NCI-H1417 treated with DMSO at 0.1 percent for 48 hours (cell line): ENCODE results near the gene CIAPIN1.

Source experiments
- DNase-seq: peaks from one replicate; lab custom pipeline; 2025; lab: John Stamatoyannopoulos, UW

The CIAPIN1 gene

DNA sequence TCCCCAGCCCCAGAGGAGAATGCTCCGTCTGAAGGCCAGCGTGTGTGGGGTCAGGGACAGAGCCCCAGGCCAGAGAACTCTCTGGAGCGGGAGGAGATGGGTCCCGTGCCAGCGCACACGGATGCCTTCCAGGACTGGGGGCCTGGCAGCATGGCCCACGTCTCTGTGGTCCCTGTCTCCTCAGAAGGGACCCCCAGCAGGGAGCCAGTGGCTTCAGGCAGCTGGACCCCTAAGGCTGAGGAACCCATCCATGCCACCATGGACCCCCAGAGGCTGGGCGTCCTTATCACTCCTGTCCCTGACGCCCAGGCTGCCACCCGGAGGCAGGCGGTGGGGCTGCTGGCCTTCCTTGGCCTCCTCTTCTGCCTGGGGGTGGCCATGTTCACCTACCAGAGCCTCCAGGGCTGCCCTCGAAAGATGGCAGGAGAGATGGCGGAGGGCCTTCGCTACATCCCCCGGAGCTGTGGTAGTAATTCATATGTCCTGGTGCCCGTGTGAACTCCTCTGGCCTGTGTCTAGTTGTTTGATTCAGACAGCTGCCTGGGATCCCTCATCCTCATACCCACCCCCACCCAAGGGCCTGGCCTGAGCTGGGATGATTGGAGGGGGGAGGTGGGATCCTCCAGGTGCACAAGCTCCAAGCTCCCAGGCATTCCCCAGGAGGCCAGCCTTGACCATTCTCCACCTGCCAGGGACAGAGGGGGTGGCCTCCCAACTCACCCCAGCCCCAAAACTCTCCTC lies 64.5 kb downstream of the CIAPIN1 start:
- no peak for DNase-seq

DNA sequence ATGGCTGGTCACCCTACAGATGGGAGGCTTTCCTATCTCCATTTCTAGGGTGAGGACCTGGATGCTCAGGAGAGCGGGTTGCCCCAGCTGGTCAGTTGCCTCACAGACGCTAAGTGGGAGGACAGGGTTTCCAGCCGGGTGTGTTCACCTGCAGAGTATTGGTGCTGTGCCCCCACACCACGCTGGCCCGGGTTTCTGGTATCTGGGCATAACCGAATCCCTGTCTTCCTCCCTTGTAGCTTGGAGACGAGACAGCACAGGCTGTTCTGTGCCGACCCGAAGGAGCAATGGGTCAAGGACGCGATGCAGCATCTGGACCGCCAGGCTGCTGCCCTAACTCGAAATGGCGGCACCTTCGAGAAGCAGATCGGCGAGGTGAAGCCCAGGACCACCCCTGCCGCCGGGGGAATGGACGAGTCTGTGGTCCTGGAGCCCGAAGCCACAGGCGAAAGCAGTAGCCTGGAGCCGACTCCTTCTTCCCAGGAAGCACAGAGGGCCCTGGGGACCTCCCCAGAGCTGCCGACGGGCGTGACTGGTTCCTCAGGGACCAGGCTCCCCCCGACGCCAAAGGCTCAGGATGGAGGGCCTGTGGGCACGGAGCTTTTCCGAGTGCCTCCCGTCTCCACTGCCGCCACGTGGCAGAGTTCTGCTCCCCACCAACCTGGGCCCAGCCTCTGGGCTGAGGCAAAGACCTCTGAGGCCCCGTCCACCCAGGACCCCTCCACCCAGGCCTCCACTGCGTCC lies 65.2 kb downstream of the CIAPIN1 start:
- DNase-seq, result no peak

DNA sequence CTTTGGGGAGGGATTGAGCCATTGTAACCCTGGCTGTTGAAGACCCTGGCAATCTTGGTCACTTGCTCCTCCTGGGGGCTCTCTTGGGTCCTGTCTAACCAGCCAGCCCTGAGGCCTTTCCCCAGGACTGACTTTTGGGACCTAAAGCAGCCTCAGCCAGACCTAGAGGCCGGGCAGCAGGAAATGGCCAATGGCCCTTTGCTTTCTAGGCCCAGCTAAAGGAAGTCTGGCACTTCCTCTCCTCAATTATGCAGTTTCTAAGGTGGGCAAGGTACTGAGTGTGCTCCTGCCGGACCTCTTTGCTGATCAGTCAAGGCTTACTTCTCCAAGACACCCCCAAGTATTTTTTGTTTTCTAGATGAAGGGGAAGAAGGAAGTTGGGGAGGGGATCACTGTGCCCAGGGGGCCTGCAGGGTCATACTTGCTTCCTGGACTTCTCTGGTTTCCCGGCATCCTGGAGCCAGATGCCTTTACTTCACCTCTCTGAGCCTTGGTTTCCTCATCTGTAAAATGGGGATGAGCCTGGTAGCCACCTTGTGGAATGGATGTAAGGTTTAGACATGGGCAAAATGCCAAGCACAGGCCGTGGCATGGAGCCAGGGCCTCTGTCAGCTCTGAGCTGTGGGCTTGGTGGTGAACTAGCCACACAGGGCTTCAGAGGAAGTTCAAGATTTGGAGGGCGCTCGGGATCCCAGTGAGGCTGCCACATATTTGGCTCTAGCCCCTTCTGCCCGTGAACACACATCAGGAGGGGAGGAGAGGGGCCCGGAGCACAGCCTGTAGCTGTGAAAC lies 66.3 kb downstream of the CIAPIN1 start:
- DNase-seq, result no peak

DNA sequence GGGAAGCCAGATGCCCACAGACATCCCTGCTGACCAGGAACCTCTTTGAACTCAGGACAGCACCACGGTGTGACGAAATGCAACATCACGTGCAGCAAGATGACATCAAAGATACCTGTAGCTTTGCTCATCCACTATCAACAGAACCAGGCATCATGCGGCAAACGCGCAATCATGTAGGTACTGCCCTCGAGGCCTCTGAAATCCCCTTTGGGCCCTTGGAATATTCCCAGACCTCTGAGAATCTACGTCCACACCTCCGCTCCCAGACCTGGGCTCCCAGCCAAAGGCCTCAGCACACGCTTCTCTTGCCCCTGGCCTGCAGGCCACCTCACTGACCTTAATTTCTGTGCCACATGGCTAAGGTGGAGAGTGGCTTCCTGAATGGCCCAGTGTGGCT lies 67.6 kb downstream of the CIAPIN1 start:
- no peak for DNase-seq
